IMR-90 (cell line): ENCODE results near the gene ZBTB8A.

ENCODE experiments used
- POLR2A ChIP-seq: IDR thresholded peaks from 2 replicates; pipeline ENCODE4 v1.6.1; 2012; ENCODE audit warnings: mild to moderate bottlenecking, low read depth, low read length
- SMC3 ChIP-seq: fragments of 150-350 bp; IDR thresholded peaks from 2 replicates; pipeline ENCODE4 v1.6.1; 2016; ENCODE audit warnings: low read depth, mild to moderate bottlenecking, antibody characterized with exemption, low read length, moderate library complexity
- TF ChIP-seq, protein P1 (sequence below): conservative IDR thresholded peaks from 2 replicates; pipeline ENCODE4 v1.5.1; 2012; ENCODE audit warnings: mild to moderate bottlenecking, low read depth, low read length, improper control_type of control experiment
- TF ChIP-seq, protein P2 (sequence below): fragments of 150-350 bp; IDR thresholded peaks from 2 replicates; pipeline ENCODE4 v1.6.1; 2016; ENCODE audit warnings: low read depth, mild to moderate bottlenecking, low read length, moderate library complexity, borderline replicate concordance

DNA sequence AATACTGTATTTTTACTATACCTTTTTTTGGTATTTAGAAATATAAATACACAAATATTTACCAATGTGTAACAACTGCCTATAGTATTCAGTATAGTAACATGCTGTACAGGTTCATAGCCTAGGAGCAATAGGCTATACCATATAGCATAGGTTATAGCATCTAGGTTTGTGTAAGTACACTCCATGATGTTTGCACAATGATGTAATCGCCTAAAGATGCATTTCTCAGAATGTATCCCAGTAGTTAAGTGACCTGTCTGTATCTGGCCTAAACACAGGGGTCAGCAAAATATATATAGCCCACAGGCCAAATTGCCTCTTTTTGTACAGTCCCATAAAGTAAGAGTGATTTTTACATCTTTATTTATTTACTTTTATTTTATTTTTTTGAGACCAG lies 86.9 kb downstream of the ZBTB8A start:
- TF ChIP-seq, protein P1, sequence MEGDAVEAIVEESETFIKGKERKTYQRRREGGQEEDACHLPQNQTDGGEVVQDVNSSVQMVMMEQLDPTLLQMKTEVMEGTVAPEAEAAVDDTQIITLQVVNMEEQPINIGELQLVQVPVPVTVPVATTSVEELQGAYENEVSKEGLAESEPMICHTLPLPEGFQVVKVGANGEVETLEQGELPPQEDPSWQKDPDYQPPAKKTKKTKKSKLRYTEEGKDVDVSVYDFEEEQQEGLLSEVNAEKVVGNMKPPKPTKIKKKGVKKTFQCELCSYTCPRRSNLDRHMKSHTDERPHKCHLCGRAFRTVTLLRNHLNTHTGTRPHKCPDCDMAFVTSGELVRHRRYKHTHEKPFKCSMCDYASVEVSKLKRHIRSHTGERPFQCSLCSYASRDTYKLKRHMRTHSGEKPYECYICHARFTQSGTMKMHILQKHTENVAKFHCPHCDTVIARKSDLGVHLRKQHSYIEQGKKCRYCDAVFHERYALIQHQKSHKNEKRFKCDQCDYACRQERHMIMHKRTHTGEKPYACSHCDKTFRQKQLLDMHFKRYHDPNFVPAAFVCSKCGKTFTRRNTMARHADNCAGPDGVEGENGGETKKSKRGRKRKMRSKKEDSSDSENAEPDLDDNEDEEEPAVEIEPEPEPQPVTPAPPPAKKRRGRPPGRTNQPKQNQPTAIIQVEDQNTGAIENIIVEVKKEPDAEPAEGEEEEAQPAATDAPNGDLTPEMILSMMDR, result no peak
- TF ChIP-seq SMC3, result no peak
- TF ChIP-seq POLR2A, result no peak
- TF ChIP-seq, protein P2, sequence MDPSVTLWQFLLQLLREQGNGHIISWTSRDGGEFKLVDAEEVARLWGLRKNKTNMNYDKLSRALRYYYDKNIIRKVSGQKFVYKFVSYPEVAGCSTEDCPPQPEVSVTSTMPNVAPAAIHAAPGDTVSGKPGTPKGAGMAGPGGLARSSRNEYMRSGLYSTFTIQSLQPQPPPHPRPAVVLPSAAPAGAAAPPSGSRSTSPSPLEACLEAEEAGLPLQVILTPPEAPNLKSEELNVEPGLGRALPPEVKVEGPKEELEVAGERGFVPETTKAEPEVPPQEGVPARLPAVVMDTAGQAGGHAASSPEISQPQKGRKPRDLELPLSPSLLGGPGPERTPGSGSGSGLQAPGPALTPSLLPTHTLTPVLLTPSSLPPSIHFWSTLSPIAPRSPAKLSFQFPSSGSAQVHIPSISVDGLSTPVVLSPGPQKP, result no peak
